MCF 10A (cell line): ENCODE data around the gene ATP2A2. TPM values are rescaled to one million over a fixed set of nuclear protein-coding genes. Genes with fewer than 3 reads are reported as not detected.

Source experiments
- BruUV-seq: library from RNA; stranded (reverse); fragments of 400-500 nt; replicated peaks from 2 replicates; lab custom pipeline; 2021; lab: Mats Ljungman, UMichigan
- CTCF ChIA-PET: fragments of 300-600 bp; sonication (Branson Sonifier 250); formaldehyde crosslinking; extraction: SDS; loops from one replicate; lab custom pipeline; 2021; ENCODE audit warnings: antibody characterized with exemption, inconsistent platforms; lab: Yijun Ruan, JAX
- POLR2A ChIA-PET: fragments of 300-600, 350-650 bp; sonication (Branson Sonifier 250); formaldehyde crosslinking; extraction: SDS; loops from one replicate; lab custom pipeline; 2020; ENCODE audit warnings: antibody characterized with exemption, inconsistent platforms; lab: Yijun Ruan, JAX
- DNase-seq: peaks from one replicate; pipeline ENCODE4 v3.0.0-alpha.2; 2018; ENCODE audit not compliant: unreplicated experiment
- H3K27ac Mint-ChIP-seq: one replicate; pipeline ENCODE4 v1.8.0; 2022; ENCODE audit warnings: mild to moderate bottlenecking, low read depth, mixed read lengths; ENCODE audit not compliant: unreplicated experiment
- H3K27me3 Mint-ChIP-seq: one replicate; pipeline ENCODE4 v1.8.0; 2022; ENCODE audit warnings: mixed read lengths; ENCODE audit not compliant: insufficient read depth, unreplicated experiment
- H3K36me3 Mint-ChIP-seq: one replicate; pipeline ENCODE4 v1.8.0; 2022; ENCODE audit warnings: mild to moderate bottlenecking, moderate library complexity, mixed read lengths; ENCODE audit not compliant: insufficient read depth, unreplicated experiment
- H3K4me1 Mint-ChIP-seq: one replicate; pipeline ENCODE4 v1.8.0; 2022; ENCODE audit warnings: mixed read lengths; ENCODE audit not compliant: insufficient read depth, unreplicated experiment
- H3K4me3 Mint-ChIP-seq: one replicate; pipeline ENCODE4 v1.8.0; 2022; ENCODE audit warnings: mild to moderate bottlenecking, moderate library complexity, mixed read lengths; ENCODE audit not compliant: unreplicated experiment
- H3K9me3 Mint-ChIP-seq: one replicate; pipeline ENCODE4 v1.8.0; 2022; ENCODE audit warnings: mixed read lengths; ENCODE audit not compliant: unreplicated experiment
- intact Hi-C: fragments of 100-400 bp; cut with micrococcal nuclease; formaldehyde crosslinking; loops from 2 replicates; pipeline ENCODE4 v1.14.1; 2022
- total RNA-seq: library from RNA; stranded (reverse); gene quantifications from 2 replicates; pipeline ENCODE4 v1.2.3, GENCODE V29; 2022
- TF ChIP-seq, protein P1 (sequence below): fragments of 200-600 bp; IDR thresholded peaks from one replicate; pipeline ENCODE4 v1.8.0; 2022; ENCODE audit warnings: antibody characterized with exemption, mild to moderate bottlenecking; ENCODE audit not compliant: unreplicated experiment

Gene ATP2A2
- total RNA-seq, 1 experiment from 2014 or later: 272 TPM

DNA sequence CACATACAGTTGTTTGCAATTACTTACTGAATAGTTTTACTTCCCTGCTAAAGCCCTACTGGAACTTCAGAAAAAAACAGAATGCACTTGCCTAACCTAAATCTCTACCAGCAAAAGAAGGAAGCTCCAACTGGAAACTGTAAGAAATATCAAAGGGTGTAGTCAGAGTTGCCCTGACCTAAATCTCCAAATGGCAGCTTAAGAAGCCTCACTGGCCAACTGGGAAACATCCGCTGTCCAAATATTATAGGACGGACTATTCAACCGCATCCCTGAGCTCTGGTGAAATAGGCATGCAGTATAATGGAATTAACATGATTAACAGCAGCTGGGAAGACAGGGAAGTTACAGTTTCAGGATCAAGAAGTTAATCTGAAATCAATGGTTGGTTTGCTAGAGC, 98.2 kb downstream of the ATP2A2 start:
- DNase-seq: no peak
- Mint-ChIP-seq H3K4me1 (no peaks in the 10 kb centered on the region), H3K27ac (no peak overlapping the region), H3K27me3 (no peaks in the 10 kb centered on the region), H3K4me3 (no peak overlapping the region), H3K9me3 (no peaks in the 10 kb centered on the region), H3K36me3 (peaks cover 95% of the 10 kb centered on the region)
- ChIA-PET CTCF (interaction anchor here (0.6 kb wide), 1 partner anchor 278 kb away, joined by 4 read pairs; no protein-coding TSS in a partner anchor), POLR2A (interaction anchor here (0.7 to 1.2 kb wide), 2 partner anchors 9 to 150 kb away, joined by 3 read pairs; no protein-coding TSS in a partner anchor)
- BruUV-seq: no TSS peak
- TF ChIP-seq, protein P1, sequence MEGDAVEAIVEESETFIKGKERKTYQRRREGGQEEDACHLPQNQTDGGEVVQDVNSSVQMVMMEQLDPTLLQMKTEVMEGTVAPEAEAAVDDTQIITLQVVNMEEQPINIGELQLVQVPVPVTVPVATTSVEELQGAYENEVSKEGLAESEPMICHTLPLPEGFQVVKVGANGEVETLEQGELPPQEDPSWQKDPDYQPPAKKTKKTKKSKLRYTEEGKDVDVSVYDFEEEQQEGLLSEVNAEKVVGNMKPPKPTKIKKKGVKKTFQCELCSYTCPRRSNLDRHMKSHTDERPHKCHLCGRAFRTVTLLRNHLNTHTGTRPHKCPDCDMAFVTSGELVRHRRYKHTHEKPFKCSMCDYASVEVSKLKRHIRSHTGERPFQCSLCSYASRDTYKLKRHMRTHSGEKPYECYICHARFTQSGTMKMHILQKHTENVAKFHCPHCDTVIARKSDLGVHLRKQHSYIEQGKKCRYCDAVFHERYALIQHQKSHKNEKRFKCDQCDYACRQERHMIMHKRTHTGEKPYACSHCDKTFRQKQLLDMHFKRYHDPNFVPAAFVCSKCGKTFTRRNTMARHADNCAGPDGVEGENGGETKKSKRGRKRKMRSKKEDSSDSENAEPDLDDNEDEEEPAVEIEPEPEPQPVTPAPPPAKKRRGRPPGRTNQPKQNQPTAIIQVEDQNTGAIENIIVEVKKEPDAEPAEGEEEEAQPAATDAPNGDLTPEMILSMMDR: no peak
- intact Hi-C loops: no loop called here

DNA sequence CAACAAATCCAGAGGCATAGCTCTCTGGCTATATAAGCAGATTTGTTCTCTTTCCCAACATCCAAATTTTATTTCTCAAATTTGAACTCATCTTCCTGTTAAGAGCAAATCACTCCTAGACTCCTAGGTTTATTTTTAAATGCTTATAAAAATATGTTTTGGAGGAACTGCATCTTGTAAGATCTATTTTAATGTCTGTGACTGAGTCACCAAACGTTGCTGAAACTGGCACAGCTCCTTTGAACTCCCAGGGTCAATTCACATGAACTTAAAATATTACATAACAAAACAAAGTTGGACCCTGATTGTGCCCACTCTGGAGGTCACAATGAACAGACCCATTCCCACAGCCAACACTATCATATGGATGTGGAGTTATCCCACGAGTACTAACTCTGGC, 98.6 kb downstream of the ATP2A2 start:
- Mint-ChIP-seq H3K27me3 (no peaks in the 10 kb centered on the region), H3K4me1 (no peaks in the 10 kb centered on the region), H3K4me3 (no peak overlapping the region), H3K27ac (no peak overlapping the region), H3K36me3 (peaks cover 97% of the 10 kb centered on the region), H3K9me3 (no peaks in the 10 kb centered on the region)
- CTCF ChIA-PET: interaction anchor here (0.6 kb wide), 1 partner anchor 278 kb away, joined by 4 read pairs; no protein-coding TSS in a partner anchor
- POLR2A ChIA-PET: interaction anchor here (1.2 kb wide), 1 partner anchor 9 kb away, joined by 3 read pairs; no protein-coding TSS in a partner anchor
- intact Hi-C loops: no loop called here
- no peak for DNase-seq
- no TSS peak for BruUV-seq
- TF ChIP-seq, protein P1: no peak

DNA sequence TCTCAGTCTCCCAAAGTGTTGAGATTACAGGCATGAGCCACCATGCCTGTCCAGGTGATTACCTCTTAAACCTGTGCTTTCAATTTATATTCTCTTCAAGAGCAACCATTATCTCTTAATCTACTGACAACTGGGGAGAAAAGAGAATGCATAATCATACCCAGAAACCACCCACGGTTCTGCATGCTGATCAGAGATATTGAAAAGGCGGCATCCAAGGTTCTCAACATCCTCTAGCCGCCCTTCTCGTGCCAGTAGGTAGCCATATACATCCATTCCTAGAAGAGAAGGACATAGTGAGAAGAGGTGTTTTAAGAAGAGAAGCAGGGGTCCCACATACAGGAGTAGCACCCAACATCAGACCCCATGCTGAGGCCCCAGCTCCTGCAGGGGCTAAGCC, 101.6 kb downstream of the ATP2A2 start:
- H3K27me3 Mint-ChIP-seq: no peaks in the 10 kb centered on the region
- H3K27ac Mint-ChIP-seq: no peak overlapping the region
- ChIA-PET CTCF (no interaction called here), POLR2A (no interaction called here)
- no peak overlapping the region for H3K4me3 Mint-ChIP-seq
- TF ChIP-seq, protein P1: no peak
- intact Hi-C loops: no loop called here
- H3K9me3 Mint-ChIP-seq: no peaks in the 10 kb centered on the region
- H3K36me3 Mint-ChIP-seq: peaks cover 96% of the 10 kb centered on the region
- BruUV-seq: no TSS peak
- no peaks in the 10 kb centered on the region for H3K4me1 Mint-ChIP-seq
- no peak for DNase-seq

Other genes with a start within 250 kb of the ATP2A2 start
- gene C12orf76, start 232.7 kb upstream of the ATP2A2 start, total RNA-seq: 7.3 and 13.4 TPM in 2 replicates
- gene IFT81, start 156.9 kb upstream of the ATP2A2 start, total RNA-seq: 8.5 and 8.7 TPM in 2 replicates
- 76.3 and 87.1 TPM in 2 replicates for gene ANAPC7, start 122.5 kb downstream of the ATP2A2 start, total RNA-seq
- 230 and 245 TPM in 2 replicates for gene ARPC3, start 169.1 kb downstream of the ATP2A2 start, total RNA-seq
- gene GPN3, start 187.0 kb downstream of the ATP2A2 start, total RNA-seq: 16.1 and 18.1 TPM in 2 replicates
- 19.9 and 25.8 TPM in 2 replicates for gene FAM216A, start 187.6 kb downstream of the ATP2A2 start, total RNA-seq
- 125 and 131 TPM in 2 replicates for gene VPS29, start 220.9 kb downstream of the ATP2A2 start, total RNA-seq
- 1.0 and 1.5 TPM in 2 replicates for gene RAD9B, start 221.1 kb downstream of the ATP2A2 start, total RNA-seq